Uterus (tissue), 4 donors: ENCODE measurements around the gene ARL2BP. TPM values are rescaled to one million over a fixed set of nuclear protein-coding genes. Genes with fewer than 3 reads are reported as not detected.

Experiments
- DNase-seq, 2 donors: peaks; one replicate each; pipeline ENCODE4 v3.0.0-alpha.2; 2019 to 2020
- H3K27ac ChIP-seq, 2 donors: fragments of 200-600 bp; sonication (generic); 1 replicate in 1 of 2; 2 replicates in 1 of 2; pipeline ENCODE4 v1.5.1; 2016 to 2018
- H3K27me3 ChIP-seq, 2 donors: fragments of 200-600 bp; sonication (generic); one replicate each; pipeline ENCODE4 v1.5.1; 2018 to 2019; ENCODE audit warnings: control low read depth in 1 of 2
- H3K36me3 ChIP-seq, 2 donors: fragments of 200-600 bp; sonication (generic); one replicate each; pipeline ENCODE4 v1.5.1; 2019; ENCODE audit warnings: control low read depth in 1 of 2
- H3K4me1 ChIP-seq, 2 donors: fragments of 200-600 bp; sonication (generic); one replicate each; pipeline ENCODE4 v1.5.1; 2018 to 2019; ENCODE audit warnings: control low read depth in 1 of 2
- H3K4me3 ChIP-seq, 2 donors: fragments of 200-600 bp; sonication (generic); 1 replicate in 1 of 2; 2 replicates in 1 of 2; pipeline ENCODE4 v1.5.1; 2018 to 2019; ENCODE audit warnings: mild to moderate bottlenecking in 1 of 2
- H3K9me3 ChIP-seq, 2 donors: fragments of 200-600 bp; sonication (generic); one replicate each; pipeline ENCODE4 v1.5.1; 2019; ENCODE audit warnings: control low read depth in 1 of 2
- POLR2A ChIP-seq, 2 donors: fragments of 450-650 bp; IDR thresholded peaks; one replicate each; pipeline ENCODE4 v1.6.1; 2016; ENCODE audit warnings: antibody characterized with exemption in 2 of 2, mild to moderate bottlenecking in 1 of 2, moderate library complexity in 1 of 2
- intact Hi-C: fragments of 100-400 bp; cut with DNase I; formaldehyde crosslinking; loops from one replicate; pipeline ENCODE4 v1.15.1; 2023; ENCODE audit warnings: low total_unique reads
- total RNA-seq, 4 donors: library from RNA; depleted of rRNA in 3 of 4; stranded (reverse); fragments of >200 nt in 3 of 4; gene quantifications; one replicate each; pipeline versions ENCODE4 v1.1.0 to v1.2.4, GENCODE V29; 2014 to 2023
- TF ChIP-seq, protein P1 (sequence below), 4 experiments: fragments of 200-600 bp in 2 of 4; fragments of 450-650 bp in 2 of 4; sonication (generic) in 2 of 4; IDR thresholded peaks; one replicate each; pipeline ENCODE4 v1.5.1; 2016 to 2019; ENCODE audit warnings: antibody characterized with exemption in 4 of 4, mild to moderate bottlenecking in 2 of 4, moderate library complexity in 1 of 4
- donor health status: DM: yes; HTN: yes; CAD: no.

ARL2BP gene
- total RNA-seq, 4 donors from 2014 or later, result 40.9 to 110 (median 57.8) TPM

DNA sequence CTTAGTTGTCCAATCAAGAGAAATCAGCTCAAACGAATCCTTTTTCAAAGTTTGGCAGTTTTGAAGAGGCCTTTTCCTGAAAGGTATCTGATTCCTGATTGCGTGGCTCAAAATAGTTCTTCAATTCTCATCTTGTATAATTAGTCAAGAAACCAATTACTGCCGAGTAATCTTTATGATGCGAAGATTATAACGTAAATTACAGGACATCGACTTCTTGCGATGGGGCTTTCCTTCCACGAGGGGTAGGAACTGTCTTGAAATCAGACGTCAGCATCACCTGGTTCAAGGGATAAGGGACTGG is 644 bp upstream of the ARL2BP start:
- intact Hi-C loops, result no loop called here
- Histone ChIP-seq H3K4me1 (no peaks in the 10 kb centered on the region), H3K27me3 (no peaks in the 10 kb centered on the region), H3K4me3 (peak overlapping the region; percentile 68 to 91), H3K9me3 (no peaks in the 10 kb centered on the region), H3K27ac (peak overlapping the region; percentile 84 to 87), H3K36me3 (no peaks in the 10 kb centered on the region)
- TF ChIP-seq POLR2A (IDR thresholded peaks at IDR 0.05), result no peak
- TF ChIP-seq, protein P1, sequence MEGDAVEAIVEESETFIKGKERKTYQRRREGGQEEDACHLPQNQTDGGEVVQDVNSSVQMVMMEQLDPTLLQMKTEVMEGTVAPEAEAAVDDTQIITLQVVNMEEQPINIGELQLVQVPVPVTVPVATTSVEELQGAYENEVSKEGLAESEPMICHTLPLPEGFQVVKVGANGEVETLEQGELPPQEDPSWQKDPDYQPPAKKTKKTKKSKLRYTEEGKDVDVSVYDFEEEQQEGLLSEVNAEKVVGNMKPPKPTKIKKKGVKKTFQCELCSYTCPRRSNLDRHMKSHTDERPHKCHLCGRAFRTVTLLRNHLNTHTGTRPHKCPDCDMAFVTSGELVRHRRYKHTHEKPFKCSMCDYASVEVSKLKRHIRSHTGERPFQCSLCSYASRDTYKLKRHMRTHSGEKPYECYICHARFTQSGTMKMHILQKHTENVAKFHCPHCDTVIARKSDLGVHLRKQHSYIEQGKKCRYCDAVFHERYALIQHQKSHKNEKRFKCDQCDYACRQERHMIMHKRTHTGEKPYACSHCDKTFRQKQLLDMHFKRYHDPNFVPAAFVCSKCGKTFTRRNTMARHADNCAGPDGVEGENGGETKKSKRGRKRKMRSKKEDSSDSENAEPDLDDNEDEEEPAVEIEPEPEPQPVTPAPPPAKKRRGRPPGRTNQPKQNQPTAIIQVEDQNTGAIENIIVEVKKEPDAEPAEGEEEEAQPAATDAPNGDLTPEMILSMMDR (IDR thresholded peaks at IDR 0.05), result no peak
- no peak for DNase-seq

DNA sequence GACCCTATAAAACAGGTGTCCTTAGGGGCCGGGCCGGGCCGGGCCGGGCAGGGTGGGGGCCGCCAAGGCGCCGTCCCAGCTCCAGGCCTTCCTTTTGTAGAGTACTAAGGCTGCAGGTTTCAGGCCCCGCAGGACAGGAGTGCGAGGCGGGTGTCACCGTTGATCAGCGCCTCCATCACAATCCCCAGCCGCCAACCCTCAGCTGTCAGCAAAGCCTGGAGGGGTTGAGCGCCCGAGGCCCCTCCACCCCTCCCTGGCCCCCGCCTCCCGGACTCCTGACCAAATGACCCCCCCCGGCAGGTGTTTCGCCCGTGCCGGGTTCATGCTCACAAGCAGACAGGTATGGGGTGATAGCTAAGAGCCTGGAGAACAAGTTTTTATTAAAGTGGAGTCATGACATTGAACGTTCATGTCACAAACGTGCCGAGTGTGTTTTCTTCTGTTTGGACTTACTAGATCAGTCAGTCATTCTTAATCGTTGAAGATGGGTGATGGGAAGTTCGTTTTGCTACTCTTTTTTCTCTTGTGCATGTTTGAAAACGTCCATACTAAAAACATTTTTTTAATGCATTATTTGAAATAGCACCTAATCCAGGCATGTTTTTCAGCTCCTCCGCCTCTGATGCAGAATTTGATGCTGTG is 534 bp downstream of the ARL2BP start:
- Histone ChIP-seq H3K27ac (peak overlapping the region; percentile 84 to 87), H3K4me3 (peak overlapping the region; percentile 68 to 91), H3K4me1 (no peaks in the 10 kb centered on the region), H3K36me3 (no peaks in the 10 kb centered on the region), H3K27me3 (no peaks in the 10 kb centered on the region), H3K9me3 (no peaks in the 10 kb centered on the region)
- intact Hi-C loops, result no loop called here
- TF ChIP-seq, protein P1 (IDR thresholded peaks at IDR 0.05), result no peak
- no peak for TF ChIP-seq POLR2A (IDR thresholded peaks at IDR 0.05)
- DNase-seq, result peak in 1 of 2 donors; percentile 36

DNA sequence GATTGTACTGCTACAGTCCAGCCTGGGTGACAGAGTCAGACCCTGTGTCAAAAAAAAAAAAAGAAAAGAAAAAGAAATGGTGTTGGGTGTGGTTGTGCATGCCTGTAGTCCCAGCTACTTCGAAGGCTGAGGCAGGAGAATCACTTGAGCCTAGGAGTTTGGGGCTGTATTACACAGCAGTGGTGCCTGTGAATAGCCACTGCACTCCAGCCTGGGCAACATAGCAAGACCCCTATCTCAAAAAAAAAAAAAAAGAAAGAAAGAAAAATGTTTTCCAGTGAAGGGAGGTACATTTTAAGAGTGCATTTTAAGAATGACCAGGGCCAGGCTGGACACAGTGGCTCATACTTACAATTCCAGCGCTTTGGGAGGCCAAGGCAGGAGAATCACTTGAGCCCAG is 6.3 kb downstream of the ARL2BP start:
- H3K9me3 ChIP-seq, result no peaks in the 10 kb centered on the region
- intact Hi-C loops, result no loop called here
- no peaks in the 10 kb centered on the region for H3K4me1 ChIP-seq
- H3K27ac ChIP-seq, result no peak overlapping the region
- no peak for DNase-seq
- no peaks in the 10 kb centered on the region for H3K27me3 ChIP-seq
- H3K36me3 ChIP-seq, result no peaks in the 10 kb centered on the region
- TF ChIP-seq POLR2A (IDR thresholded peaks at IDR 0.05), result no peak
- TF ChIP-seq, protein P1 (IDR thresholded peaks at IDR 0.05), result no peak
- no peak overlapping the region for H3K4me3 ChIP-seq

DNA sequence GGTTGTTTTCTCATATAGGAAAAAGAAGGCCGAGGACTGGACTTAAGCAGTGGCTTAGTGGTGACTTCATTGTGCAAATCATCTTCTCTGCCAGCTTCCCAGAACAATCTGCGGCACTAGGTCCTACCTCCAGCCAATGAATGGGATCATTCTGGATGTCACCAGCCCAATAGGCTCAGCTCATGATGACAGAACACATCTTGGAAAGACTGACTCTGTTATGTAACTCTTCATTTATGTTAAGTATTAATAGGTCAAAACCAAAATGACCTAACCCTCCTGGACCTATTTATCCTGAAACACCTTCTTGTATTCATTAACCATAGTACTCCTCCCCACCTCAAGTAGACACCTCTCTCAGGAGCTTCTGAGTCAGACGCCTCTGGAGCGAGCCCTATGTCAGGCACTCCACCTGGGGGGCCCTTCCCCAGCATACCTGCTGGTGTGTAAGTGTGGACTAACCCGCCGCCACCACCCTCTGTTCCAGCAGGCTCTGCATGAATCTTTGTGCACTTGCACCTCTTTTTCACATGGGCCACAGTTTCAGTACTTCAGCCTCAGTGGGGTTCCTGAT is 7.2 kb downstream of the ARL2BP start:
- H3K9me3 ChIP-seq, result no peaks in the 10 kb centered on the region
- DNase-seq, result no peak
- TF ChIP-seq, protein P1 (IDR thresholded peaks at IDR 0.05), result no peak
- TF ChIP-seq POLR2A (IDR thresholded peaks at IDR 0.05), result no peak
- intact Hi-C loops, result no loop called here
- H3K27me3 ChIP-seq, result no peaks in the 10 kb centered on the region
- no peak overlapping the region for H3K27ac ChIP-seq
- H3K4me1 ChIP-seq, result no peaks in the 10 kb centered on the region
- no peaks in the 10 kb centered on the region for H3K36me3 ChIP-seq
- H3K4me3 ChIP-seq, result no peak overlapping the region

DNA sequence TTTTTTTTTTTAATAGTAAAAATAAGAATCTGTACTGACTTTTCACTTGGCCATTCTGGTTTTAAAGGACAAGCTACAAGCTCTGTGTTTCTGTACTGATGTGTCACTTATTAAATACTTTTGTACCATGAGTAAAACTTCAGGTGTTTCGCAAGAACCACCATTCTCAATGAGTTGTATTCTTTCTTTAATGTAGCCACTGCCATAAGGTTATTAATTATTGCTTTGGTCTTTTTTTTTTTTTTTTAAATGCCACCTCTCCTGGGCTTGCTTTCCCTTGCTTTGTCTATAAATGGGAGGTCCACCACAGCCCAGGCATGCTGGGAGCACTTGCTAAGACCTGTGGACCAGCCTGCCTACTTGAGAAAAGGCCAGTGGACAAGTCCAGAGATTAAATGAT is 8.4 kb downstream of the ARL2BP start:
- intact Hi-C loops, result no loop called here
- no peaks in the 10 kb centered on the region for H3K36me3 ChIP-seq
- no peak for TF ChIP-seq POLR2A (IDR thresholded peaks at IDR 0.05)
- TF ChIP-seq, protein P1 (IDR thresholded peaks at IDR 0.05), result no peak

More for the DNA sequence above, 8.4 kb downstream of the ARL2BP start:
- DNase-seq, result no peak
- Histone ChIP-seq H3K27ac (no peak overlapping the region), H3K4me1 (no peaks in the 10 kb centered on the region), H3K27me3 (no peaks in the 10 kb centered on the region), H3K4me3 (no peak overlapping the region), H3K9me3 (no peaks in the 10 kb centered on the region)
